ENCODE results near the gene HRK. TPM values are rescaled to one million over a fixed set of nuclear protein-coding genes. Genes with fewer than 3 reads are reported as not detected.

HRK gene
- total and polyA plus RNA-seq, 9 of the 15 experiments (the other 6 are each of a cell fraction or from before 2014, with no cell fraction given), result 0.01 to 0.05 (median 0.04) TPM; not detected in 6

- no peak for TF ChIP-seq RERE (CRISPR knock-in tag; IDR thresholded peaks at IDR 0.05; ENCODE audit: borderline replicate concordance)
- TF ChIP-seq ELF4 (CRISPR knock-in tag; IDR thresholded peaks at IDR 0.05), result peak; percentile 84
- 0 out of 2 replicates have a peak, but pooled peaks have one; percentile 38 for TF ChIP-seq RNF2 (IDR thresholded peaks at IDR 0.05)
- peak; percentile 33; the same call in 1 of the 2 replicates for TF ChIP-seq CXXC5 (CRISPR knock-in tag; IDR thresholded peaks at IDR 0.05)
- TF ChIP-seq TAL1 (IDR thresholded peaks at IDR 0.05), result peak; percentile 39; the same call in 1 of the 2 replicates
- TF ChIP-seq SRSF1 (IDR thresholded peaks at IDR 0.05; ENCODE audit: low read depth, low read length), result no peak
- peak; percentile 61; the same call in 1 of the 2 replicates for TF ChIP-seq DIDO1 (tag; IDR thresholded peaks at IDR 0.05; ENCODE audit: low read depth)
- peak; percentile 26 to 59; a peak in 1 of 4 replicates for TF ChIP-seq FOXK2 (conservative IDR thresholded peaks at IDR 0.05 in 1 of 2, IDR thresholded peaks at IDR 0.05 in 1 of 2; ENCODE audit: low read depth in 2 of 2)
- TF ChIP-seq SMARCE1 (IDR thresholded peaks at IDR 0.05), result peak; percentile 94
- TF ChIP-seq CC2D1A (IDR thresholded peaks at IDR 0.05), result peak; percentile 57; the same call in 1 of the 2 replicates
- peak; percentile 79 for TF ChIP-seq NEUROD1 (IDR thresholded peaks at IDR 0.05; ENCODE audit: borderline replicate concordance, low read depth, low read length, partially characterized antibody)
- TF ChIP-seq ZKSCAN1 (IDR thresholded peaks at IDR 0.05; ENCODE audit: low read depth, low read length), result peak; percentile 29; the same call in 1 of the 2 replicates
- TF ChIP-seq JUN (IDR thresholded peaks at IDR 0.05; ENCODE audit: borderline replicate concordance, low read depth, low read length), result peak; percentile 92
- TF ChIP-seq JUN (CRISPR knock-in tag; IDR thresholded peaks at IDR 0.05; ENCODE audit: borderline replicate concordance), result no peak
- TF ChIP-seq MEF2D (tag; conservative IDR thresholded peaks at IDR 0.05; ENCODE audit: low read depth), result peak; percentile 72
- peak in 1 of 2 experiments; percentile 16; a peak in 1 of 4 replicates for TF ChIP-seq KDM1A (IDR thresholded peaks at IDR 0.05)
- no peak for TF ChIP-seq EP400 (IDR thresholded peaks at IDR 0.05)
- TF ChIP-seq FOS (IDR thresholded peaks at IDR 0.05; ENCODE audit: extremely low read depth, insufficient read length), result peak; percentile 60
- no peak for TF ChIP-seq CTCFL (IDR thresholded peaks at IDR 0.05; ENCODE audit: borderline replicate concordance, insufficient read depth, low read depth, low read length, poor library complexity, severe bottlenecking)
- 0 out of 4 replicates have a peak, but pooled peaks of 1 of the 2 experiments have one; percentile 39 for TF ChIP-seq ETV6 (IDR thresholded peaks at IDR 0.05; ENCODE audit: borderline replicate concordance in 1 of 2, low read depth in 2 of 2, low read length in 1 of 2)
- no peak for TF ChIP-seq ETV6 (CRISPR knock-in tag; IDR thresholded peaks at IDR 0.05; ENCODE audit: borderline replicate concordance)
- TF ChIP-seq HLTF (IDR thresholded peaks at IDR 0.05), result peak; percentile 84; the same call in 1 of the 2 replicates
These were observed 35.5 kb upstream of the HRK start (continued) for GRCh38 chr12:116916714-116917114.
